Prostate gland (tissue), 2 donors: ENCODE results near the gene DOP1B.

ENCODE experiments used
- POLR2A ChIP-seq: fragments of 450-650 bp; IDR thresholded peaks from one replicate; pipeline ENCODE4 v1.6.1; 2016; ENCODE audit warnings: antibody characterized with exemption, mild to moderate bottlenecking
- POLR2AphosphoS5 ChIP-seq: sonication (generic); formaldehyde crosslinking; IDR thresholded peaks from one replicate; pipeline ENCODE4 v1.6.1; 2017; ENCODE audit warnings: antibody characterized with exemption
- TF ChIP-seq, protein P1 (sequence below), 4 experiments: fragments of 200-600 bp in 2 of 4; fragments of 450-650 bp in 2 of 4; sonication (generic) in 2 of 4; IDR thresholded peaks; 1 replicate in 3 of 4; 2 replicates in 1 of 4; pipeline ENCODE4 v1.5.1; 2016 to 2019; ENCODE audit warnings: antibody characterized with exemption in 4 of 4, mild to moderate bottlenecking in 2 of 4, moderate library complexity in 2 of 4

DNA sequence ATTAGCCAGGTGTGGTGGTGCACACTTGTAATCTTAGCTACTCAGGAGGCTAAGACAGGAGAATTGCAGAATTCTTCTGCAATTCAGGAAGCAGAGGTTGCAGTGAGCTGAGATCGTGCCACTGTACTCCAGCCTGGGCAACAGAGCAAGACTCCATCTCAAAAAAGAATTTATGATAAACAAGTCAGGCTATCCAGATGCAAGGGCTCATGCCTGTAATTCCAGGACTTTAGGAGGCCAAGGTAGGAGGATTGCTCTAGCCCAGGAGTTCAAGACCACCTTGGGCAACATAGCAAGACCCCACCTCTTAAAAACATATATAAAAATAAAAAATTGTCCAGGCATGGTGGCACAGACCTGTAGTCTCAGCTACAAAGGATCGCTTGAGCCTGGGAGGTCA is 32.2 kb upstream of the DOP1B start:
- TF ChIP-seq, protein P1, sequence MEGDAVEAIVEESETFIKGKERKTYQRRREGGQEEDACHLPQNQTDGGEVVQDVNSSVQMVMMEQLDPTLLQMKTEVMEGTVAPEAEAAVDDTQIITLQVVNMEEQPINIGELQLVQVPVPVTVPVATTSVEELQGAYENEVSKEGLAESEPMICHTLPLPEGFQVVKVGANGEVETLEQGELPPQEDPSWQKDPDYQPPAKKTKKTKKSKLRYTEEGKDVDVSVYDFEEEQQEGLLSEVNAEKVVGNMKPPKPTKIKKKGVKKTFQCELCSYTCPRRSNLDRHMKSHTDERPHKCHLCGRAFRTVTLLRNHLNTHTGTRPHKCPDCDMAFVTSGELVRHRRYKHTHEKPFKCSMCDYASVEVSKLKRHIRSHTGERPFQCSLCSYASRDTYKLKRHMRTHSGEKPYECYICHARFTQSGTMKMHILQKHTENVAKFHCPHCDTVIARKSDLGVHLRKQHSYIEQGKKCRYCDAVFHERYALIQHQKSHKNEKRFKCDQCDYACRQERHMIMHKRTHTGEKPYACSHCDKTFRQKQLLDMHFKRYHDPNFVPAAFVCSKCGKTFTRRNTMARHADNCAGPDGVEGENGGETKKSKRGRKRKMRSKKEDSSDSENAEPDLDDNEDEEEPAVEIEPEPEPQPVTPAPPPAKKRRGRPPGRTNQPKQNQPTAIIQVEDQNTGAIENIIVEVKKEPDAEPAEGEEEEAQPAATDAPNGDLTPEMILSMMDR (IDR thresholded peaks at IDR 0.05): no peak
- TF ChIP-seq POLR2A: no peak
- TF ChIP-seq POLR2AphosphoS5: no peak
